ENCODE data around the gene HINFP.

GRCh38 chr11:119179983-119180382 lies 58.6 kb downstream of the HINFP start:
- TF ChIP-seq POLR2A (IDR thresholded peaks at IDR 0.05), result no peak
- TF ChIP-seq, protein P1, sequence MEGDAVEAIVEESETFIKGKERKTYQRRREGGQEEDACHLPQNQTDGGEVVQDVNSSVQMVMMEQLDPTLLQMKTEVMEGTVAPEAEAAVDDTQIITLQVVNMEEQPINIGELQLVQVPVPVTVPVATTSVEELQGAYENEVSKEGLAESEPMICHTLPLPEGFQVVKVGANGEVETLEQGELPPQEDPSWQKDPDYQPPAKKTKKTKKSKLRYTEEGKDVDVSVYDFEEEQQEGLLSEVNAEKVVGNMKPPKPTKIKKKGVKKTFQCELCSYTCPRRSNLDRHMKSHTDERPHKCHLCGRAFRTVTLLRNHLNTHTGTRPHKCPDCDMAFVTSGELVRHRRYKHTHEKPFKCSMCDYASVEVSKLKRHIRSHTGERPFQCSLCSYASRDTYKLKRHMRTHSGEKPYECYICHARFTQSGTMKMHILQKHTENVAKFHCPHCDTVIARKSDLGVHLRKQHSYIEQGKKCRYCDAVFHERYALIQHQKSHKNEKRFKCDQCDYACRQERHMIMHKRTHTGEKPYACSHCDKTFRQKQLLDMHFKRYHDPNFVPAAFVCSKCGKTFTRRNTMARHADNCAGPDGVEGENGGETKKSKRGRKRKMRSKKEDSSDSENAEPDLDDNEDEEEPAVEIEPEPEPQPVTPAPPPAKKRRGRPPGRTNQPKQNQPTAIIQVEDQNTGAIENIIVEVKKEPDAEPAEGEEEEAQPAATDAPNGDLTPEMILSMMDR (IDR thresholded peaks at IDR 0.05), result no peak

Measured in prostate gland (tissue), 2 donors.